Sigmoid colon (tissue), 3 donors: ENCODE data around the gene SELENOV.

ENCODE experiments used
- CTCF ChIP-seq, 4 experiments: fragments of 450-650 bp in 3 of 4; fragments of 200-600 bp in 1 of 4; IDR thresholded peaks; one replicate each; pipeline ENCODE4 v1.5.1; 2016 to 2019; ENCODE audit warnings: antibody characterized with exemption in 4 of 4, mild to moderate bottlenecking in 3 of 4, moderate library complexity in 2 of 4
- POLR2A ChIP-seq, 2 donors: fragments of 450-650 bp; IDR thresholded peaks; one replicate each; pipeline ENCODE4 v1.6.1; 2016; ENCODE audit warnings: antibody characterized with exemption in 2 of 2, mild to moderate bottlenecking in 2 of 2, moderate library complexity in 2 of 2

DNA sequence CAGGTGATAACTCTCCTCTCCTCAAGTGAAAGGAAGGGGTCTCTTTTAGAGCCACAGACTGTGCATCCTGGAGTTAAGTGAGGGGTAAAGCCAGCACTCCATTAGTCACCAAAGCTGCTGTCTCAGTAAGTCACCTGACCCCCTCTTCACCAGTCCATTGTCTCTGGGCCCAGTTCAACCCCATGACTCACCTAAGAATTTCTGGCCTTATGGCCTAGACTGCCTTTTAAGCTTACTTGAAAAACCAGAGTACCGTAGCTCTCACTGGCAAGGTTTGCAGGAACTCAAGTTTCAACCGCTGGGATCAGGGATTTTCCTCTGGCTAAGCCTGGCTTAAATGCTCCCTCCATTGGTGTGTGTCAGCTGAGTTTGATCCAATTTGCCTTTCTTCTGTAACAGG, 48.5 kb downstream of the SELENOV start:
- no peak for TF ChIP-seq CTCF (IDR thresholded peaks at IDR 0.05)
- no peak for TF ChIP-seq POLR2A (IDR thresholded peaks at IDR 0.05)
